GM18511 (cell line): ENCODE data around the gene VIPAS39.

Experiments
- ATAC-seq: cut with Tn5 transposase; IDR thresholded peaks from one replicate; pipeline ENCODE4 v1.9.1; 2021; ENCODE audit warnings: mild to moderate bottlenecking, moderate library complexity; ENCODE audit not compliant: unreplicated experiment

Gene VIPAS39

DNA sequence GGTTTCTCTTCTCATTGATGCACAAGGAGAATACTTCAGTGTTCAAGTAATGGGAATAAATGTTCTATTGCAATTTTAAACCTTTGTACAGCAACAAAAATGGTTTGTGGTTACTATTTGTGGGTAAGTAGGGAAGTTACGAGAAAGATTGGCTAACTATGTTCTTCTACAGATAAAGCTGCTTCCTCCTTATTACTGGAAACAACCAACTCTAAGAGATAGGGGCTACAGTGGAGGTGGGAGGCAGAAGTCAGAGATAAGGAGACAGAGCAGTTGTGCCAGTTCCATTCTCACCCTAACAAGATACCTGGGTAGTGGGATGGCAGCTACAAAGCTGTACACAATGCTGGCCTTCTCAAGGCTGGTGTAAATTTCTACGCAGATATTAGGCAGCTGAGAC is 50.2 kb downstream of the VIPAS39 start:
- no peak for ATAC-seq

DNA sequence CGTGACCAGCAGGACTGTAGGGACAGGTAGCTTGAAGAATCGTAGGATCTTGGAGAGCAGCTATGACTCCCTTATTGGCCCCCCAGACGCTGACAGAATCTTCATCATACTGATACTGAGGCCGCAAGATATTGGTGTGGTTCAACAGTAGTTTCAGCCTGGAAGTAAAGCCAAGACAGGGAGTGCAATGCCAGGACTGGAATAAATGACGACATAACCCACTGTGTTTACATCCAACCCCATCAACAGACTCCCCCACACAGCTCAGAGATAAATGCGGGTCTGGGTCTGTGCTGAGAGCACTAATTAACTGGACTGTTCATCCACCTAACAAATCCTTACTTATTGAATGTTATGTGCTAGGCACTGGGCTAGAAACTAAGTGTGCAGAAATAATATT is 50.7 kb downstream of the VIPAS39 start:
- no peak for ATAC-seq

DNA sequence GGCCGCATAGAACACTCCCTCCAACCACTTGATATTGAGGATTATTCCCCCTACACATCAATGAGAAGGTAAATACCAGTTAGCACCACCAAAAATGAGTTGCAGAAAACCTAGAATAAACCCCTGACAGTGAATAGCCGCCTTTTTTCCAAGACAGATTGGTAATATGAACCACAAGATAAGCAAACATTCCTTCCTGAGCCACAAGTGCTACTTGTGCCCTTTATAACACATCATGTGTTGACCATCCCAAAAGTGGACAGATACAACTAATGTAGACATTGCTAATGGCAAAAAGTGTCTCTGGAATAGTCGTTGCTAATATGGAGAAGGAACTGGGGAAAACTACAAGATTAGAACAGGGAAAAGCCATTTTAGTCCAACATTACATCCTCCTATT is 51.3 kb downstream of the VIPAS39 start:
- no peak for ATAC-seq

DNA sequence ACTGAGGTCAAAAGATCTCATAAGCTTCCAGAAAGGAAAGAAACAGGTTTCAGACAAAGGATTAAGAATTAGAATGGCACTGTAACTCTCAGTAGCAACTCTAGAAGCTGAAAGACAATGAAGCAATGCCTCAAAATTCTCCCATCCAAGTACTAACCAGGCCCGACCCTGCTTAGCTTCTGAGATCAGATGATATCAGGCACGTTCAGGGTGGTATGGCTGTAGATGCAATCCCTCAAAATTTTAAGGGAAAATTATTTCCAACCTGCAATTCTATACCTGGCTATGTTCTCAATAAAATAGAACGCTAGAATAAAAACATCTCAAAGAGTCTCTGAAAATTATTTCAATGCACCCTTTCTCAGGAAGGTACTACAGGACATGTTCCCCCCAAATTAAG is 53.6 kb downstream of the VIPAS39 start:
- no peak for ATAC-seq

DNA sequence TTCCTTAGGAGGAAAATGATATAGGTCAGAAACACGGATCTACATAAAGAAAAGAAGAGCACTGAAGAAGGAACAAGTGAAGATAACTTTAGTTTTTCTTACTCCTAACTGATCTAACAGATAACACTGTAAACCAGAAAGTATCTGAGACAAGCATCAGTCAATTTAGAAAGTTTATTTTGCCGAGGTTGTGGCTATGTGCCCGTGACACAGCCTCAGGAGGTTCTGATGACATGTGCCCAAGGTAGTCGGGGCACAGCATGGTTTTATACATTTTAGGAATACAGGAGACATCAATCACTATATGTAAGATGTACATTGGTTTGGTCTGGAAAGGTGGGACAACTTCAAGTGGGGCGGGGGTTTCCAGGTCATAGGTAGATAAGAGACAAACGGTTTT is 57.2 kb downstream of the VIPAS39 start:
- no peak for ATAC-seq

DNA sequence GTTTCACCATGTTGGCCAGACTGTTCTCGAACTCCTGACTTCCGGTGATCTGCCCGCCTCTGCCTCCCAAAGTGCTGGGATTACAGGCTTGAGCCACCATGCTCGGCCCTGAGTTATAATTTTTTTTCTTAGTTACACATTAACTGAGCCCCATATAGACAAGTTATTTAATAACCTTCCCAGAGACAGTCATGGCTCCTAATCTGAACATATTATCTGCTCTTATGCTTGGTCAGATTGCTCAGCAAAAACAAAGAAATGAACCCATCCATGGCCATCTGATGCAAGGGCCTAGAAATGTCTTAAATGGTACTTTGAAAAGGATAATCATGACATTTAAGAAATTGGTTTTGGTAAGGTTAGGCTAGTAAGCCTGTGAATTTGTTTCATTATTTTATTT is 67.2 kb downstream of the VIPAS39 start:
- ATAC-seq: no peak

DNA sequence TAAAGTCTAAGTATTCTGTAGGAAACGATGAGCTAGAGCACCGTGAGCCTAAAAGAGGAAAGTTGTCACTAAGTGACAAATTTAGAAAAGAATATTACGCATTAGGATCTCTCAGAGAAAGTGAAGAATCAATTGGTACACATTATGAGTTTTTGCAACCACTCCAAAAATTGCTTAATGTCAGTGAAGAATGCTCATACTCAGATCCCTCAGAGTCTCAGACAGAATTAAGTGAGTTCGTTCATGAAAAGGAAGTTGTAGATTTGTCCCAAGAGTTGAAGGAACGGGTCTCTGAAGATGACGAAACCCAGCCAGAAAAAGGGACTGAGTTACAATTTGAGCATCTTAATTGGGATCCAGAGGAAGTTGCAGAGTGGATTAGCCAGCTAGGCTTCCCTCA is 78.7 kb downstream of the VIPAS39 start:
- ATAC-seq: no peak

DNA sequence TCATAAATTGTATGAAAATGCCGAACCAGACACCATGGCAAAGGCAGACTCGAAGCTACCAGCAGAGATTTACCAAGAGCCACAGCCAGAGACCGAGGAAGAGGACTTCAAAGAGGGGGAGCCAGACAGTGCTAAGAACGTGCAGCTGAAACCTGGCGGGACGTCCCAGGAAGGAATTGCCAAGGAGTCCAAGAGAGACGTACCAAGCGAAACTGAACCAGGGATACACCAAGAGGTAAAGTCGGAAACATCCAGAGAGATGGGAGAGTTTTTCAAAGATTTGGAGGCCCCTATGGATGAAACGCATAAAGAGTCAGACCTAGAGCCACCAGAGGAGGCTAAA is 79.9 kb downstream of the VIPAS39 start:
- ATAC-seq: peak; percentile 0

DNA sequence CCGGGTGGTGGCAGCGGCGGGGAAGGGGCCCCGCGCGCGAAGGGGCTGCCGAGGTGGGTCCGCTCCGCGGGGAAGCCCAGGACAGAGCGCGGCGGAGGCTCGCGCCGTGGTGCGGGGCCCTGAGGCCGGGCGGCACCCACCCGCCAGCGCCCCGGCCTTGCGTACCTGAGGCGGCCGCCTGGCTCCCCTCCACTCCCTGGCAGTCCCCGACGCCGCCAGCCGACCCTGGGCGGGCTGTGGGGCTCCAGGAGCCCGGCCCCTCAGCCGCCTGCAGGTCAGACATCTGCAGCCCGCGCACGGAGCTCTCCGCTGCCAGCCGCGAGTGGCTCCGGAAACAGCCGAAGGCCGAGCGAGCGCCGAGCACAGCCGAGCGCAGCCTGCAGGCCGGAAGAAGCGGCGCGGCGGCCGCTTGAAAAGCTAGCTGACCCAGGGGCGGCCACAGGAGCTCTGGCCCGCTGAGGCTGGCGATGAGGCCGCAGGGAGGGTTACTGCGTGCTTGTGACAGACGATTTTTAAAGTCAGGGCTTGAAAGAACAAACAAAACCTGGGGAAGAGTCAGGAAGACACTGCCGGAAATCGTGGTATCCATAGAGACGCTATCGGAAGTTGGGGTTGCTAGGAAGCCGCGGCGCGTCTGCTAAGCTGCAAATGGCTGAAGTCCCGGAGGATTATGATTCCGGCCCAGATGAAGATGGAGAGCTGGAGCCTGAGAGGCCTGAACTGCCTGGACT is 80.5 kb downstream of the VIPAS39 start, which contains the start of the genes SAMD15 and TMED8:
Gene SAMD15, plus strand, starts transcription at position 609 of the 731 bp plus-strand sequence. Its CDS starts 40 bp downstream, at position 649.
Gene TMED8, minus strand, starts transcription at position 324 of the 731 bp plus-strand sequence. Its CDS starts 41 bp downstream, at position 283.
- peak; percentile 92 for ATAC-seq
